H9 (cell line): ENCODE results near the gene NAB2. TPM values are rescaled to one million over a fixed set of nuclear protein-coding genes. Genes with fewer than 3 reads are reported as not detected.

Source experiments
- DNase-seq: peaks from one replicate; pipeline ENCODE4 v3.0.0-alpha.2; 2017
- H2AFZ ChIP-seq: one replicate; pipeline ENCODE4 v1.6.1; 2013; ENCODE audit warnings: mild to moderate bottlenecking, low read length, control low read depth, moderate library complexity
- H2AK5ac ChIP-seq: 2 replicates; pipeline ENCODE4 v1.6.1; 2013; ENCODE audit warnings: low read length, control low read depth, mixed read lengths; ENCODE audit not compliant: insufficient read length
- H2BK120ac ChIP-seq: one replicate; pipeline ENCODE4 v1.6.1; 2013; ENCODE audit warnings: low read depth, mild to moderate bottlenecking, low read length, control low read depth, inconsistent platforms; ENCODE audit not compliant: poor library complexity, severe bottlenecking
- H2BK12ac ChIP-seq: 2 replicates; pipeline ENCODE4 v1.6.1; 2013; ENCODE audit warnings: low read length, control low read depth, mixed read lengths, low read depth; ENCODE audit not compliant: insufficient read length
- H2BK15ac ChIP-seq: 2 replicates; pipeline ENCODE4 v1.6.1; 2013; ENCODE audit warnings: low read depth, low read length, control low read depth
- H2BK20ac ChIP-seq: one replicate; pipeline ENCODE4 v1.6.1; 2013; ENCODE audit warnings: low read depth, mild to moderate bottlenecking, low read length, control low read depth, inconsistent platforms; ENCODE audit not compliant: poor library complexity, severe bottlenecking
- H2BK5ac ChIP-seq: 2 replicates; pipeline ENCODE4 v1.6.1; 2013; ENCODE audit warnings: low read length, control low read depth, mixed read lengths; ENCODE audit not compliant: insufficient read length
- H3K14ac ChIP-seq: 2 replicates; pipeline ENCODE4 v1.6.1; 2013; ENCODE audit warnings: low read length, control low read depth; ENCODE audit not compliant: insufficient read depth
- H3K18ac ChIP-seq: 2 replicates; pipeline ENCODE4 v1.6.1; 2013; ENCODE audit warnings: low read depth, mild to moderate bottlenecking, mixed read lengths, low read length, control low read depth; ENCODE audit not compliant: insufficient read length
- H3K23ac ChIP-seq: 2 replicates; pipeline ENCODE4 v1.6.1; 2013; ENCODE audit warnings: low read length, control low read depth, mixed read lengths, low read depth; ENCODE audit not compliant: insufficient read length
- H3K23me2 ChIP-seq: 2 replicates; pipeline ENCODE4 v1.6.1; 2013; ENCODE audit warnings: low read depth, mild to moderate bottlenecking, mixed read lengths, low read length, control low read depth; ENCODE audit not compliant: insufficient read length, poor library complexity, severe bottlenecking
- H3K27ac ChIP-seq: 2 replicates; pipeline ENCODE4 v1.5.1; 2013; ENCODE audit warnings: low read length, control low read depth, mixed read lengths, low read depth; ENCODE audit not compliant: insufficient read length
- H3K27me3 ChIP-seq: 2 replicates; pipeline ENCODE4 v1.6.1; 2013; ENCODE audit warnings: low read length, control low read depth, inconsistent platforms; ENCODE audit not compliant: insufficient read depth
- H3K4ac ChIP-seq: 2 replicates; pipeline ENCODE4 v1.6.1; 2013; ENCODE audit warnings: low read depth, mild to moderate bottlenecking, control low read depth, inconsistent platforms, low read length, moderate library complexity
- H3K4me1 ChIP-seq: 2 replicates; pipeline ENCODE4 v1.6.1; 2013; ENCODE audit warnings: low read length, control low read depth, inconsistent platforms; ENCODE audit not compliant: insufficient read depth
- H3K4me2 ChIP-seq: 2 replicates; pipeline ENCODE4 v1.6.1; 2013; ENCODE audit warnings: low read length, control low read depth, mixed read lengths; ENCODE audit not compliant: insufficient read length, insufficient read depth
- H3K56ac ChIP-seq: 2 replicates; pipeline ENCODE4 v1.6.1; 2013; ENCODE audit warnings: low read depth, mild to moderate bottlenecking, mixed read lengths, low read length, control low read depth; ENCODE audit not compliant: insufficient read length
- H3K79me1 ChIP-seq: 2 replicates; pipeline ENCODE4 v1.6.1; 2013; ENCODE audit warnings: low read depth, mild to moderate bottlenecking, moderate library complexity, low read length, control low read depth, inconsistent platforms; ENCODE audit not compliant: insufficient read depth, poor library complexity, severe bottlenecking
- H3K79me2 ChIP-seq: 2 replicates; pipeline ENCODE4 v1.6.1; 2013; ENCODE audit warnings: low read length, control low read depth, inconsistent platforms; ENCODE audit not compliant: insufficient read depth
- H3K9ac ChIP-seq: 2 replicates; pipeline ENCODE4 v1.6.1; 2013; ENCODE audit warnings: low read length, control low read depth, mixed read lengths; ENCODE audit not compliant: insufficient read length; ENCODE audit errors: extremely low read depth
- H3K9me3 ChIP-seq: one replicate; pipeline ENCODE4 v1.6.1; 2013; ENCODE audit warnings: low read depth, low read length, inconsistent platforms; ENCODE audit not compliant: control insufficient read depth
- H3T11ph ChIP-seq: one replicate; pipeline ENCODE4 v1.6.1; 2013; ENCODE audit warnings: mild to moderate bottlenecking, low read length, control low read depth, inconsistent platforms
- H4K20me1 ChIP-seq: one replicate; pipeline ENCODE4 v1.6.1; 2013; ENCODE audit not compliant: control insufficient read depth, insufficient read length, insufficient read depth
- H4K5ac ChIP-seq: 2 replicates; pipeline ENCODE4 v1.6.1; 2013; ENCODE audit warnings: low read depth, mild to moderate bottlenecking, mixed read lengths, low read length, control low read depth; ENCODE audit not compliant: insufficient read length
- H4K8ac ChIP-seq: replicated peaks from 2 replicates; pipeline ENCODE4 v1.6.1; 2013; ENCODE audit warnings: low read length, control low read depth, mixed read lengths, low read depth; ENCODE audit not compliant: insufficient read length
- H4K91ac ChIP-seq: 2 replicates; pipeline ENCODE4 v1.6.1; 2013; ENCODE audit warnings: low read depth, mild to moderate bottlenecking, moderate library complexity, mixed read lengths, low read length, control low read depth; ENCODE audit not compliant: insufficient read length
- H3K27ac Mint-ChIP-seq, 3 experiments: 2 replicates in 2 of 3; 3 replicates in 1 of 3; pipeline ENCODE4 v1.8.0; 2020 to 2021; ENCODE audit warnings: mixed read lengths in 3 of 3, mild to moderate bottlenecking in 1 of 3, moderate library complexity in 1 of 3
- H3K27me3 Mint-ChIP-seq: 2 replicates; pipeline ENCODE4 v1.8.0; 2021; ENCODE audit warnings: low read depth, mild to moderate bottlenecking, moderate library complexity, mixed read lengths
- H3K36me3 Mint-ChIP-seq, 3 experiments: 2 replicates in 2 of 3; 3 replicates in 1 of 3; pipeline ENCODE4 v1.8.0; 2020 to 2021; ENCODE audit warnings: low read depth in 3 of 3, mixed read lengths in 3 of 3; ENCODE audit not compliant: insufficient read depth in 1 of 3
- H3K4me1 Mint-ChIP-seq, 2 experiments: 2 replicates each; pipeline ENCODE4 v1.8.0; 2020; ENCODE audit warnings: mixed read lengths in 2 of 2
- H3K4me3 Mint-ChIP-seq, 2 experiments: 2 replicates in 1 of 2; 3 replicates in 1 of 2; pipeline ENCODE4 v1.8.0; 2020 to 2021; ENCODE audit warnings: mild to moderate bottlenecking in 2 of 2, mixed read lengths in 2 of 2, moderate library complexity in 1 of 2
- H3K9me3 Mint-ChIP-seq, 2 experiments: 2 replicates in 1 of 2; 3 replicates in 1 of 2; pipeline ENCODE4 v1.8.0; 2020; ENCODE audit warnings: mild to moderate bottlenecking in 2 of 2, mixed read lengths in 2 of 2, moderate library complexity in 1 of 2
- WGBS: extraction: QIAGEN DNeasy Blood & Tissue Kit; methylation state at CpG from one replicate; pipeline ENCODE4 v1.1.7; 2013; ENCODE audit warnings: missing lambda C conversion rate, low lambda C conversion rate, mixed read lengths; ENCODE audit not compliant: insufficient read length; ENCODE audit errors: extremely low coverage; 5-methylcytosine and 5-hydroxymethylcytosine counted together
- total RNA-seq: library from RNA; stranded (reverse); gene quantifications from 2 replicates; pipeline ENCODE4 v1.2.1, GENCODE V29; 2021
- TF ChIP-seq, protein P1 (sequence below): fragments of 200-600 bp; sonication (generic); conservative IDR thresholded peaks from 3 replicates; pipeline ENCODE4 v1.8.0; 2021; ENCODE audit warnings: antibody characterized with exemption, mild to moderate bottlenecking

NAB2 gene
- total RNA-seq, 1 experiment from 2014 or later = 67.8 TPM

DNA sequence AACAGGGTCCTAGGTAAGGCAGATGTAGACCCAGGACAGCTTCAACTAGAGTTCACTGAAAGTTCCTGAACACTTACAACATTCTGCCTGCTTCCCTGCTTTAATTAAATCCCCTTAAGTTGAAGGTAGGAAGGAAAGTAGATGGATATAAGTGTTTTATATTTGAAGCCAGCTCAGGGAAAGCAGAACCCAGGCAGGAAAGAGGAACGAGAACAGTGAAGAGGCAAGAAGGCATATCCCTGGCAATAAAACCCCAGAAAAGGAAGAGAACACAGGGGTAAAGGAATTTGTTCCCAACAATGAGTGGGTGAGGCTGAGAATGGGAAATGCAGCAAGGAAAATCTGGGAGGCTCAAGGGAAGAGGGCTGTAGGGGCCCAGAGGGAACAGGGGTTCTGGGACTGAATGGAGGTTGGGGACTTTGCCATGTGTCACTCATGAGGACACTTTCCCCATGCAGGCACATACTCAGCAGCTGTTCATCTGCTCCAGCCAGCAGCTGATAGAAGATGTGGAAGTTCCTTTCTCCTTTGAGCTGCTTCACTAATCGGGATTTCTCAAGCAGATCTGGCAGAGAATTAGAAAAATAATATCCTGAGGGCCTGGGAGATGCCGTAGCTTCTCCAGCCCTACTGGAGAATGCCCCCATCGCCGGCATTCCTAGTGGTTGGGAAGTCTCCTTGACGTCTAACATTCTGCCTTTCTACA lies 42.7 kb upstream of the NAB2 start:
- H3K36me3 Mint-ChIP-seq = no peaks in the 10 kb centered on the region; a peak in 1 of 7 replicates
- Histone ChIP-seq H3K4me1 (no peaks in the 10 kb centered on the region), H2BK5ac (no peak overlapping the region), H2BK20ac (no peak overlapping the region), H4K20me1 (no peaks in the 10 kb centered on the region), H3K79me1 (no peaks in the 10 kb centered on the region), H3K18ac (no peak overlapping the region), H3K23me2 (no peaks in the 10 kb centered on the region), H4K91ac (no peak overlapping the region), H3K56ac (no peak overlapping the region), H2BK12ac (no peak overlapping the region), H3K4me2 (no peak overlapping the region), H2AK5ac (no peak overlapping the region), H4K8ac (no peak overlapping the region), H3T11ph (no peak overlapping the region), H3K9me3 (no peaks in the 10 kb centered on the region), H3K79me2 (no peaks in the 10 kb centered on the region), H2BK120ac (no peak overlapping the region), H3K4ac (no peak overlapping the region), H3K23ac (no peak overlapping the region), H3K27ac (no peak overlapping the region), H2BK15ac (no peak overlapping the region), H4K5ac (no peak overlapping the region), H3K27me3 (no peaks in the 10 kb centered on the region), H3K9ac (no peak overlapping the region), H2AFZ (no peak overlapping the region), H3K14ac (no peak overlapping the region)
- no peaks in the 10 kb centered on the region for H3K9me3 Mint-ChIP-seq
- no peak for DNase-seq
- whole genome bisulfite sequencing = no CpG with 5 or more reads among the region's 6 CpGs
- TF ChIP-seq, protein P1, sequence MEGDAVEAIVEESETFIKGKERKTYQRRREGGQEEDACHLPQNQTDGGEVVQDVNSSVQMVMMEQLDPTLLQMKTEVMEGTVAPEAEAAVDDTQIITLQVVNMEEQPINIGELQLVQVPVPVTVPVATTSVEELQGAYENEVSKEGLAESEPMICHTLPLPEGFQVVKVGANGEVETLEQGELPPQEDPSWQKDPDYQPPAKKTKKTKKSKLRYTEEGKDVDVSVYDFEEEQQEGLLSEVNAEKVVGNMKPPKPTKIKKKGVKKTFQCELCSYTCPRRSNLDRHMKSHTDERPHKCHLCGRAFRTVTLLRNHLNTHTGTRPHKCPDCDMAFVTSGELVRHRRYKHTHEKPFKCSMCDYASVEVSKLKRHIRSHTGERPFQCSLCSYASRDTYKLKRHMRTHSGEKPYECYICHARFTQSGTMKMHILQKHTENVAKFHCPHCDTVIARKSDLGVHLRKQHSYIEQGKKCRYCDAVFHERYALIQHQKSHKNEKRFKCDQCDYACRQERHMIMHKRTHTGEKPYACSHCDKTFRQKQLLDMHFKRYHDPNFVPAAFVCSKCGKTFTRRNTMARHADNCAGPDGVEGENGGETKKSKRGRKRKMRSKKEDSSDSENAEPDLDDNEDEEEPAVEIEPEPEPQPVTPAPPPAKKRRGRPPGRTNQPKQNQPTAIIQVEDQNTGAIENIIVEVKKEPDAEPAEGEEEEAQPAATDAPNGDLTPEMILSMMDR = no peak
- peaks cover 8% of the 10 kb centered on the region for H3K27me3 Mint-ChIP-seq
- peaks cover 3 to 13% of the 10 kb centered on the region in 2 experiments for H3K4me1 Mint-ChIP-seq
- no peak overlapping the region for H3K4me3 Mint-ChIP-seq
- H3K27ac Mint-ChIP-seq = no peak overlapping the region
